Liver (tissue), 9 donors: ENCODE data around the gene LCN12. TPM values are rescaled to one million over a fixed set of nuclear protein-coding genes. Genes with fewer than 3 reads are reported as not detected.

Source experiments
- DNase-seq: peaks from one replicate; pipeline ENCODE4 v3.0.0-alpha.2; 2017; ENCODE audit warnings: low spot score
- H3K27ac ChIP-seq, 2 donors: one replicate each; pipeline ENCODE4 v1.7.0; 2013; ENCODE audit warnings: inconsistent platforms in 2 of 2, low read length in 2 of 2, control low read depth in 1 of 2, low read depth in 1 of 2, mild to moderate bottlenecking in 1 of 2
- H3K27me3 ChIP-seq, 4 donors: one replicate each; pipeline versions ENCODE4 v1.6.1 to v1.7.0; 2013; ENCODE audit warnings: low read length in 3 of 4, inconsistent platforms in 1 of 4, mild to moderate bottlenecking in 1 of 4, moderate library complexity in 1 of 4; ENCODE audit not compliant: control insufficient read depth in 4 of 4, insufficient read depth in 4 of 4
- H3K36me3 ChIP-seq, 4 donors: one replicate each; pipeline versions ENCODE4 v1.6.1 to v1.7.0; 2013; ENCODE audit warnings: low read length in 3 of 4, mild to moderate bottlenecking in 3 of 4, low read depth in 1 of 4, moderate library complexity in 1 of 4; ENCODE audit not compliant: control insufficient read depth in 4 of 4, insufficient read depth in 3 of 4
- H3K4me1 ChIP-seq, 4 donors: one replicate each; pipeline versions ENCODE4 v1.6.1 to v1.7.0; 2013; ENCODE audit warnings: low read length in 3 of 4, mild to moderate bottlenecking in 3 of 4, moderate library complexity in 1 of 4; ENCODE audit not compliant: control insufficient read depth in 4 of 4, insufficient read depth in 4 of 4
- H3K4me3 ChIP-seq, 3 donors: one replicate each; pipeline versions ENCODE4 v1.6.1 to v1.7.0; 2013; ENCODE audit warnings: low read length in 3 of 3, control low read depth in 1 of 3, low read depth in 1 of 3, mild to moderate bottlenecking in 1 of 3
- H3K9ac ChIP-seq, 2 donors: one replicate each; pipeline ENCODE4 v1.7.0; 2013; ENCODE audit warnings: low read length in 2 of 2, mild to moderate bottlenecking in 2 of 2, moderate library complexity in 2 of 2, control low read depth in 1 of 2, low read depth in 1 of 2
- H3K9me3 ChIP-seq, 4 donors: one replicate each; pipeline versions ENCODE4 v1.6.1 to v1.7.0; 2013; ENCODE audit warnings: low read length in 3 of 4; ENCODE audit not compliant: control insufficient read depth in 4 of 4
- EGR1 ChIP-seq, 2 donors: IDR thresholded peaks; 2 replicates each; pipeline ENCODE4 v1.6.1; 2016 to 2018; ENCODE audit warnings: antibody characterized with exemption in 2 of 2, low read depth in 2 of 2
- FOXA2 ChIP-seq: IDR thresholded peaks from 2 replicates; pipeline ENCODE4 v1.6.1; 2016; ENCODE audit warnings: antibody characterized with exemption
- GABPA ChIP-seq, 2 donors: IDR thresholded peaks in 1 of 2; conservative IDR thresholded peaks in 1 of 2; 2 replicates each; pipeline ENCODE4 v1.6.1; 2016; ENCODE audit warnings: antibody characterized with exemption in 2 of 2, mild to moderate bottlenecking in 1 of 2, moderate library complexity in 1 of 2
- HNF4A ChIP-seq, 2 donors: conservative IDR thresholded peaks; 2 replicates each; pipeline ENCODE4 v1.6.1; 2016; ENCODE audit warnings: antibody characterized with exemption in 2 of 2, mild to moderate bottlenecking in 2 of 2
- HNF4G ChIP-seq: IDR thresholded peaks from 2 replicates; pipeline ENCODE4 v1.6.1; 2016; ENCODE audit warnings: antibody characterized with exemption
- JUND ChIP-seq, 2 donors: IDR thresholded peaks; 2 replicates each; pipeline ENCODE4 v1.6.1; 2016; ENCODE audit warnings: antibody characterized with exemption in 2 of 2
- NR2F2 ChIP-seq: IDR thresholded peaks from 2 replicates; pipeline ENCODE4 v1.6.1; 2016; ENCODE audit warnings: antibody characterized with exemption
- RXRA ChIP-seq, 2 donors: IDR thresholded peaks; 2 replicates each; pipeline ENCODE4 v1.6.1; 2017 to 2018; ENCODE audit warnings: antibody characterized with exemption in 2 of 2, mild to moderate bottlenecking in 1 of 2
- SP1 ChIP-seq: IDR thresholded peaks from 2 replicates; pipeline ENCODE4 v1.6.1; 2018; ENCODE audit warnings: antibody characterized with exemption, mild to moderate bottlenecking
- TAF1 ChIP-seq: conservative IDR thresholded peaks from 2 replicates; pipeline ENCODE4 v1.6.1; 2016; ENCODE audit warnings: antibody characterized with exemption, mild to moderate bottlenecking
- YY1 ChIP-seq: IDR thresholded peaks from 2 replicates; pipeline ENCODE4 v1.6.1; 2016; ENCODE audit warnings: antibody characterized with exemption, mild to moderate bottlenecking
- ZBTB33 ChIP-seq: IDR thresholded peaks from 2 replicates; pipeline ENCODE4 v1.6.1; 2016; ENCODE audit warnings: antibody characterized with exemption
- WGBS: extraction: QIAGEN DNeasy Blood & Tissue Kit; methylation state at CpG from one replicate; pipeline ENCODE4 v1.1.7; 2013; 5-methylcytosine and 5-hydroxymethylcytosine counted together
- polyA plus RNA-seq, 2 donors: library from polyadenylated mRNA; stranded (reverse) in 1 of 2; unstranded in 1 of 2; fragments of 200-250 nt in 1 of 2; fragments of >200 nt in 1 of 2; fragmentation: Nextera tagmentation in 1 of 2; extraction: Ambion mirVana in 1 of 2; gene quantifications; one replicate each; pipeline versions ENCODE4 v1.2.1 to v1.2.3, GENCODE V29; 2013 to 2015
- total RNA-seq, 2 donors: library from RNA; depleted of rRNA; stranded (reverse); fragments of >200 nt; gene quantifications; one replicate each; pipeline ENCODE4 v1.2.3, GENCODE V29; 2014
- TF ChIP-seq, protein P1 (sequence below): IDR thresholded peaks from 2 replicates; pipeline ENCODE4 v1.6.1; 2016; ENCODE audit warnings: antibody characterized with exemption, mild to moderate bottlenecking
- TF ChIP-seq, protein P2 (sequence below): fragments of 150-350 bp; IDR thresholded peaks from 2 replicates; pipeline ENCODE4 v1.5.1; 2017; ENCODE audit warnings: improper control_type of control experiment, low read depth, low read length; ENCODE audit not compliant: missing input control
- TF ChIP-seq, protein P3 (sequence below): IDR thresholded peaks from 2 replicates; pipeline ENCODE4 v1.6.1; 2016; ENCODE audit warnings: antibody characterized with exemption
- TF ChIP-seq, protein P4 (sequence below): IDR thresholded peaks from 2 replicates; pipeline ENCODE4 v1.6.1; 2016; ENCODE audit warnings: antibody characterized with exemption
- donor health status: healthy.
- donor health status: healthy.
- donor health status: healthy.
- donor health status: healthy.
- donor health status: healthy.

LCN12 gene
- total and polyA plus RNA-seq, 4 donors = 2.3 to 12.2 (median 6.2) TPM

DNA sequence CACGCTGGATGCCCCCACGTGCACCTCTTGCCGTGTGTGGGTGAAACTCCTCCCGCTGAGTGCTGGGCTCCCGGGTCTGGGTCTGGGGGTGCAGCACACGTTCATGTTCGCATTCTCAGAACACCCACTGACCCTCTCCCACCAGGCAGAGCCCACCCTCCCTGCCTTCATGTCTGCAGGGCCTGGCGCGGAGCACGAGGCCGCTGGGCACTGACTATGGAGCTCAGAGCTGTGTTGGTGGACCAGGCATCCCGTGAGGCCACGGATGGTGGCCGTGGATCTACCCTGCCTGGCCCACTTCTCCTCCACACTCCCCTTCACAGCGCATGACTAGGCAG is 8.8 kb downstream of the LCN12 start:
- no peak overlapping the region for H3K9ac ChIP-seq
- WGBS = 89% methylated on average over 15 of the region's 15 CpGs
- H3K4me3 ChIP-seq = no peak overlapping the region
- DNase-seq = no peak
- TF ChIP-seq HNF4G = no peak
- TF ChIP-seq, protein P1, sequence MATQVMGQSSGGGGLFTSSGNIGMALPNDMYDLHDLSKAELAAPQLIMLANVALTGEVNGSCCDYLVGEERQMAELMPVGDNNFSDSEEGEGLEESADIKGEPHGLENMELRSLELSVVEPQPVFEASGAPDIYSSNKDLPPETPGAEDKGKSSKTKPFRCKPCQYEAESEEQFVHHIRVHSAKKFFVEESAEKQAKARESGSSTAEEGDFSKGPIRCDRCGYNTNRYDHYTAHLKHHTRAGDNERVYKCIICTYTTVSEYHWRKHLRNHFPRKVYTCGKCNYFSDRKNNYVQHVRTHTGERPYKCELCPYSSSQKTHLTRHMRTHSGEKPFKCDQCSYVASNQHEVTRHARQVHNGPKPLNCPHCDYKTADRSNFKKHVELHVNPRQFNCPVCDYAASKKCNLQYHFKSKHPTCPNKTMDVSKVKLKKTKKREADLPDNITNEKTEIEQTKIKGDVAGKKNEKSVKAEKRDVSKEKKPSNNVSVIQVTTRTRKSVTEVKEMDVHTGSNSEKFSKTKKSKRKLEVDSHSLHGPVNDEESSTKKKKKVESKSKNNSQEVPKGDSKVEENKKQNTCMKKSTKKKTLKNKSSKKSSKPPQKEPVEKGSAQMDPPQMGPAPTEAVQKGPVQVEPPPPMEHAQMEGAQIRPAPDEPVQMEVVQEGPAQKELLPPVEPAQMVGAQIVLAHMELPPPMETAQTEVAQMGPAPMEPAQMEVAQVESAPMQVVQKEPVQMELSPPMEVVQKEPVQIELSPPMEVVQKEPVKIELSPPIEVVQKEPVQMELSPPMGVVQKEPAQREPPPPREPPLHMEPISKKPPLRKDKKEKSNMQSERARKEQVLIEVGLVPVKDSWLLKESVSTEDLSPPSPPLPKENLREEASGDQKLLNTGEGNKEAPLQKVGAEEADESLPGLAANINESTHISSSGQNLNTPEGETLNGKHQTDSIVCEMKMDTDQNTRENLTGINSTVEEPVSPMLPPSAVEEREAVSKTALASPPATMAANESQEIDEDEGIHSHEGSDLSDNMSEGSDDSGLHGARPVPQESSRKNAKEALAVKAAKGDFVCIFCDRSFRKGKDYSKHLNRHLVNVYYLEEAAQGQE = no peak
- no peak for TF ChIP-seq TAF1
- TF ChIP-seq GABPA (IDR thresholded peaks at IDR 0.05 in 1 of 2, conservative IDR thresholded peaks at IDR 0.05 in 1 of 2) = no peak
- no peak for TF ChIP-seq JUND (IDR thresholded peaks at IDR 0.05)
- TF ChIP-seq, protein P2, sequence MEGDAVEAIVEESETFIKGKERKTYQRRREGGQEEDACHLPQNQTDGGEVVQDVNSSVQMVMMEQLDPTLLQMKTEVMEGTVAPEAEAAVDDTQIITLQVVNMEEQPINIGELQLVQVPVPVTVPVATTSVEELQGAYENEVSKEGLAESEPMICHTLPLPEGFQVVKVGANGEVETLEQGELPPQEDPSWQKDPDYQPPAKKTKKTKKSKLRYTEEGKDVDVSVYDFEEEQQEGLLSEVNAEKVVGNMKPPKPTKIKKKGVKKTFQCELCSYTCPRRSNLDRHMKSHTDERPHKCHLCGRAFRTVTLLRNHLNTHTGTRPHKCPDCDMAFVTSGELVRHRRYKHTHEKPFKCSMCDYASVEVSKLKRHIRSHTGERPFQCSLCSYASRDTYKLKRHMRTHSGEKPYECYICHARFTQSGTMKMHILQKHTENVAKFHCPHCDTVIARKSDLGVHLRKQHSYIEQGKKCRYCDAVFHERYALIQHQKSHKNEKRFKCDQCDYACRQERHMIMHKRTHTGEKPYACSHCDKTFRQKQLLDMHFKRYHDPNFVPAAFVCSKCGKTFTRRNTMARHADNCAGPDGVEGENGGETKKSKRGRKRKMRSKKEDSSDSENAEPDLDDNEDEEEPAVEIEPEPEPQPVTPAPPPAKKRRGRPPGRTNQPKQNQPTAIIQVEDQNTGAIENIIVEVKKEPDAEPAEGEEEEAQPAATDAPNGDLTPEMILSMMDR = no peak
- no peak for TF ChIP-seq HNF4A (conservative IDR thresholded peaks at IDR 0.05)
- TF ChIP-seq ZBTB33 = no peak
- no peaks in the 10 kb centered on the region for H3K27me3 ChIP-seq
- peak overlapping the region in 1 of 2 donors; percentile 28 for H3K27ac ChIP-seq
- H3K9me3 ChIP-seq = no peaks in the 10 kb centered on the region
- H3K36me3 ChIP-seq = no peaks in the 10 kb centered on the region
- no peaks in the 10 kb centered on the region for H3K4me1 ChIP-seq

DNA sequence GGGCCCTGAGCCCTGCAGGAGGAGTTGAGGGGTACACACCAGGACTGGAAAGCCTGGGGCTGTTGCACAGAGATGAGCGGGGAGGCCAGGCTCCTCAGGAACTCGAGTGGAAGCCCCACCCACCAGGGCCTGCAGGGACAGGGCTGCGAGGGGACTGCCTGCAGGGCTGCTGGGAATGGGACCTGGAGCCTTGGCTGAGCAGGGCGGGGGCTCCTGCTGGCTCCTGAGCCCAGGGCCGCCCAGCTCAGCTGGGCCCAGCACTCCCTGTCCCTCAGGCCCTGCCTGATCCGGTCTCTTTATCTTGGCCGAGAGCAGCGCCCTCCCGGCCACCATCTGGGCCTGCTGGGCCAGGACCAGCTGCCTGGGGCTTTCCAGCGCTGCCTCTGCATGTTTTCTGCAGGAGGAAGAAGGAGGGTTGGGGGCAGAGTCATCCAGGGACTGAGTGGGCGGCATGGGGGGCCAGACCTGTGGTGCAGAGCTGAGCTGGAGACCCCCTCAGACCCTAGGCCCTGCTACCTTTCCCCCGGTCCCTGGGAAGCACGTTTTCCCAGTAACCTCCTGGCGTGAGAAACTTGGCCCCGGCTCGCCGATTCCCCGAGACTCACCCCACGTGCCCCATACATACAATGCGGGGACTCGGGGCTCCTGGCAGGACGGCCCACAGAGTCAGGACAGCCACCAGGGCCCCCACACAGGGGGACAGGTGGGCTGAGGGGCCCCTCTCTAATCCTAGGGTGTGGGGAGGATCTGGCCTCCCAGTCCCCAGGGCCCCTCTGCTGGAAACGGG is 9.4 kb downstream of the LCN12 start:
- H3K27ac ChIP-seq = peak overlapping the region in 1 of 2 donors; percentile 28
- no peak overlapping the region for H3K9ac ChIP-seq
- DNase-seq = no peak
- no peaks in the 10 kb centered on the region for H3K9me3 ChIP-seq
- peaks cover 0 to 2% (median 0%) of the 10 kb centered on the region in 4 donors for H3K4me1 ChIP-seq
- no peaks in the 10 kb centered on the region for H3K36me3 ChIP-seq
- WGBS = 83% methylated on average over 23 of the region's 23 CpGs
- H3K27me3 ChIP-seq = no peaks in the 10 kb centered on the region
- H3K4me3 ChIP-seq = no peak overlapping the region
- TF ChIP-seq, protein P3, sequence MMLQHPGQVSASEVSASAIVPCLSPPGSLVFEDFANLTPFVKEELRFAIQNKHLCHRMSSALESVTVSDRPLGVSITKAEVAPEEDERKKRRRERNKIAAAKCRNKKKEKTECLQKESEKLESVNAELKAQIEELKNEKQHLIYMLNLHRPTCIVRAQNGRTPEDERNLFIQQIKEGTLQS = no peak
- TF ChIP-seq HNF4A (conservative IDR thresholded peaks at IDR 0.05) (no peak), YY1 (no peak), SP1 (peak; percentile 19), RXRA (IDR thresholded peaks at IDR 0.05) (peak in 1 of 2 donors; percentile 67), FOXA2 (no peak), JUND (IDR thresholded peaks at IDR 0.05) (no peak), HNF4G (no peak), NR2F2 (no peak), EGR1 (IDR thresholded peaks at IDR 0.05; ENCODE audit: low read depth in 2 of 2) (no peak)
- TF ChIP-seq, protein P4, sequence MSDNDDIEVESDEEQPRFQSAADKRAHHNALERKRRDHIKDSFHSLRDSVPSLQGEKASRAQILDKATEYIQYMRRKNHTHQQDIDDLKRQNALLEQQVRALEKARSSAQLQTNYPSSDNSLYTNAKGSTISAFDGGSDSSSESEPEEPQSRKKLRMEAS = no peak
